ENCODE measurements around the gene TNNI2.

- no peak for TF ChIP-seq EP300 (IDR thresholded peaks at IDR 0.05)
- TF ChIP-seq CTCF (IDR thresholded peaks at IDR 0.05), result no peak
- TF ChIP-seq POLR2A (IDR thresholded peaks at IDR 0.05), result no peak
Measured at GRCh38 chr11:1842149-1843097, 3.6 kb downstream of the TNNI2 start.
